Adipose tissue (tissue), 3 donors: ENCODE data around the gene C12orf76. TPM values are rescaled to one million over a fixed set of nuclear protein-coding genes. Genes with fewer than 3 reads are reported as not detected.
"Not testable (repeated sequence)": the region's sequence is repeated elsewhere in the genome, so short reads cannot be mapped to it uniquely, and the experiment has no call there.

Source experiments
- H3K27ac ChIP-seq: one replicate; pipeline ENCODE4 v1.5.1; 2013; ENCODE audit warnings: low read depth, low read length
- WGBS, 3 donors: extraction: QIAGEN DNeasy Blood & Tissue Kit; methylation state at CpG; one replicate each; pipeline ENCODE4 v1.1.7; 2013; 5-methylcytosine and 5-hydroxymethylcytosine counted together
- polyA plus RNA-seq, 3 donors: library from polyadenylated mRNA; stranded (reverse); fragments of 200-250 nt; gene quantifications; one replicate each; pipeline ENCODE4 v1.2.3, GENCODE V29; 2013
- donor health status: healthy with polysubstance abuse.
- donor health status: Bipolar disorder and iron deficiency.
- donor health status: healthy.

C12orf76 gene
- polyA plus RNA-seq, 3 donors = 4.6 to 12.1 (median 8.3) TPM

- 72 to 93% (median 92%) methylated on average over 7 of the region's 7 CpGs for WGBS, 3 donors
- no peak overlapping the region for H3K27ac ChIP-seq
These were observed 12.7 kb downstream of the C12orf76 start for GRCh38 chr12:110035534-110036104.

DNA sequence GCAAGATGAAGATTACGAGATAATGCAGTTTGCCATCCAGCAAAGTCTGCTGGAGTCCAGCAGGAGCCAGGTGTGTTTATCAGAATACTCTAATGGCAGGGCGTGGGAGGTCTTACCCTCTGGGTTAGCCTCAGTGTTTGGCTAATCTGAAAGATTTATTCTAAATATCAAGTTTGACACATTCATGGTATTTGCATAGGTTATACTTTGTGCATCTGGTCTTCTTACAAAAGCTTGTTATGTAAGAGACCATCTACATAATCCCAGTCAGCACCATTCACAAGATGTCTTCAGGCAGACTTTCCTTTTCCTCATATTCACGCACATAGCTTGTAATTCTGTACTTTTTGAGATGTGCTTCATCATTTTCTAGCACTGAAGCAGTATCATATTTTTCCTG lies 14.4 kb downstream of the C12orf76 start:
- 90 to 96% (median 95%) methylated on average over 3 of the region's 3 CpGs for WGBS, 3 donors

GRCh38 chr12:110029290-110029815 lies 19.0 kb downstream of the C12orf76 start:
- H3K27ac ChIP-seq = no peak overlapping the region
- WGBS, 3 donors = 81 to 92% (median 86%) methylated on average over 2 of the region's 2 CpGs

More for the DNA sequence above, 14.4 kb downstream of the C12orf76 start:
- H3K27ac ChIP-seq = no peak overlapping the region

DNA sequence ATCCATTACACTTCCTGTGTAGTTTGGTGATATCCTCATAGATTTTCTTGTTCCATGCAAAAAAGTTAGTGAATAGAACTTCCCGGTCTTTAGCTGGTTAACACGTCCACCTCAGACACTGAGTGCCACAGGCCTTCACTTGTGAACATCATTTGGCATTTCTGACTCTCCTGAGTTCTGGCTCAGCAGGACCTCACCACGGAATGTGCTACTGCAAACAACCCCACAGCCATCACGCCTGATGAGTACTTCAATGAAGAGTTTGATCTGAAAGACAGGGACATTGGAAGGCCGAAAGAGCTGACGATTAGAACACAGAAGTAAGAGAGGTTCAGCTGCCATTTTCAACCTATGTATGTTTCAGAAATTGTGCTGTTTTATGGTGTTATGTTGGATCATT lies 20.0 kb downstream of the C12orf76 start:
- no peak overlapping the region for H3K27ac ChIP-seq
- 82 to 89% (median 88%) methylated on average over 6 of the region's 6 CpGs for WGBS, 3 donors

DNA sequence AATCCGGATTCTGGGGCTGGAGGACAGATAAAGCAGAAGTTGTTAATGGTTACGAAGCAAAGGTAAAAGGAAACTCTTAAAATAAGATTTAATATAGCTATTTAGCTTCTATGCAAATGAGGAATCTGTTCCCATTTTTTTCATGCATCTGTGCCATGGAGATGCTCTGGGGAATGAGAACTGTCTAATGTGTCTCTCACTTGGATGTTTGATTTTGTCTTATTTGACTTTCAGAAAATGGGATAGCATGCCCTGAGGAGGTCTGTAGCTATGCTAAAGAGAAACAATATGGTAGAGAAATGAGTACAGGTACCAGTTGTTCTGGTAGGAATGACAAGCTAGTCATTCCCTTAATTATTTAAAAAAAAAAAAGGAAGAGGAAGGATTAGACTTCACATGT lies 24.3 kb downstream of the C12orf76 start:
- H3K27ac ChIP-seq = no peak overlapping the region
- WGBS, 3 donors = 73 to 82% (median 77%) methylated on average over 2 of the region's 2 CpGs

DNA sequence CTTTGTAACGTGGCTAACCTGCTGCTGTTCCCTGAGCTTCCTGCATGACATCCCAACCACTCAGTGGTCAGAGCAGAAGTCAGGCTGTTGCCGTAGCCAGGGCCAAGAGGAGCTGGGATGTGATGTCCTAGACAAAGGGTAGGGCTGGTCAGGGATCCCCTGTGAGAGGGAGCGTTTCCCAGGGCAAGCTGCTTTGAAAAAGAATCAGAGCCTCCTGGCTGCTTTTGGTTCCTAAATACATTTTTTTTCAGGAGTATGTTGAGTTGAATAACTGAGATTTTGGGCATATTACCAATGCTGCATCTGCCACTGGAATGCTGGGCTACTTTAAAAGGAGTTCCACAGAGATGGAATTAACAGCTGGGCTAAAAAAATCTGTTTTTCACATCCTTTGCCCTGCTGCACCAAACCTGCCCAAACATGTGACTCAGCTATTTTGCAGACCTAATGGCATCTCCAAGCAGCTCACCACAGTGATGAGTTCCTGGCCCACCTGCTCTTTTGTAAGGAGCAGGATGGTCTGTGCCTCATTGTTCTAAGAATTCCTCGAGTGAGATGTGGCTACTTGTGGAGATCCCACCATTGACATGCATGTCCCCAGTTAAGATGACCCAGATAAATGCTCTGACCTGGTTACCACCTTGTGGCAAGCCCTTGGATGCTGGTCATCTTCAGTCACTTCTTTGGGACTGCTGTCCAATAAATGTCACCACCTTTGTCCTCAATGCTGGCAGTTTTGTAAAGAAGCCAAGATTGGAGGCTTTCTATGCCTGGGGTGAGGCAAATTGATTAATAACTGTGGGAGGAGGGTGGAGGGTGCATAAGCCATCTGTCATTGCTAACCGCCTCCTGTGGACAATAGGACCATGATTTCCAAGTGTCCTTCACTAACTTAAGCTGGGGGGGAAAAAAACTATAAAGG lies 25.0 kb downstream of the C12orf76 start:
- WGBS, 3 donors = 68 to 85% (median 77%) methylated on average over 5 of the region's 5 CpGs
- H3K27ac ChIP-seq = no peak overlapping the region

- 83 to 90% (median 89%) methylated on average over 4 of the region's 4 CpGs for WGBS, 3 donors
- no peak overlapping the region for H3K27ac ChIP-seq
These were observed 27.4 kb downstream of the C12orf76 start for GRCh38 chr12:110020956-110021355.

- no peak overlapping the region for H3K27ac ChIP-seq
- WGBS, 3 donors = 30 to 72% (median 34%) methylated on average over 2 of the region's 2 CpGs
These were observed 33.2 kb downstream of the C12orf76 start for GRCh38 chr12:110015132-110015531.

DNA sequence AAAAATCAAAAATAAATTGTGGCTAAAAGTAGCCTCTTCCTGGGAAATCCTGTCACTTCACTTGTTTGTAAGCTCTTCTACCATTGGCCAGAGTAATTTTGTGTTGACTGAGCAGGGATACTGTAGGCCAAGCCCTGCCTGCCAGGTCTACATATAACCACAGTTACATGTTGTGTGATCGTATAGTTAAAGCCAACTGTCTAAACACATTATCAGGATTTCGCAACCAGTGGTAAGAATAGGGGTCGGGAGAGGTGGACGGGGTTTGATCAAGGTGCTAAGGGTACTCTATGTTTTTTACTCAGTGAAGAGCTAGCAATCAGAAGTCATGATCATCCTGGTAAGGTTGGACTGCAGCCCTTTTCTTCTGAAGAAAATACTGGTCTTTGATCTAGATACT lies 35.7 kb downstream of the C12orf76 start:
- 70 to 80% (median 73%) methylated on average over 4 of the region's 4 CpGs for WGBS, 3 donors

DNA sequence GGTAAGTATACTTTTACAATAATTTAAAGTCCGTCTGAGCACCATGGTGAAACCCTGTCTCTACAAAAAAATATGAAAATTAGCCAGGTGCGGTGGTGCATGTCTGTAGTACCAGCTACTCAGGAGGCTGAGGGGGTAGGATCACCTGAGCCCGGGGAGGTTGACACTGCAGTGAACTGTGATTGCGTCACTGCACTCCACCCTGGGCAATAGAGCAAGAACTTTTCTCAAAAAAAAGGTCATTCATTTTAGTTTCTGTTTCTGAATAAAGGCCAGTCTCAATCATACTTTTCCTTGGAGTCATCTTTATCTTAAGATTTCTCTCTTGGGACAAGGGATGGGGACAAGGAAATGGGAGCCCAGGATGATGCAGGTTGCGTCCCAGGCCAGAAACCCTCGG lies 36.2 kb downstream of the C12orf76 start:
- 75 to 87% (median 81%) methylated on average over 6 of the region's 6 CpGs for WGBS, 3 donors
- H3K27ac ChIP-seq = no peak overlapping the region

More for the DNA sequence above, 35.7 kb downstream of the C12orf76 start:
- H3K27ac ChIP-seq = no peak overlapping the region

DNA sequence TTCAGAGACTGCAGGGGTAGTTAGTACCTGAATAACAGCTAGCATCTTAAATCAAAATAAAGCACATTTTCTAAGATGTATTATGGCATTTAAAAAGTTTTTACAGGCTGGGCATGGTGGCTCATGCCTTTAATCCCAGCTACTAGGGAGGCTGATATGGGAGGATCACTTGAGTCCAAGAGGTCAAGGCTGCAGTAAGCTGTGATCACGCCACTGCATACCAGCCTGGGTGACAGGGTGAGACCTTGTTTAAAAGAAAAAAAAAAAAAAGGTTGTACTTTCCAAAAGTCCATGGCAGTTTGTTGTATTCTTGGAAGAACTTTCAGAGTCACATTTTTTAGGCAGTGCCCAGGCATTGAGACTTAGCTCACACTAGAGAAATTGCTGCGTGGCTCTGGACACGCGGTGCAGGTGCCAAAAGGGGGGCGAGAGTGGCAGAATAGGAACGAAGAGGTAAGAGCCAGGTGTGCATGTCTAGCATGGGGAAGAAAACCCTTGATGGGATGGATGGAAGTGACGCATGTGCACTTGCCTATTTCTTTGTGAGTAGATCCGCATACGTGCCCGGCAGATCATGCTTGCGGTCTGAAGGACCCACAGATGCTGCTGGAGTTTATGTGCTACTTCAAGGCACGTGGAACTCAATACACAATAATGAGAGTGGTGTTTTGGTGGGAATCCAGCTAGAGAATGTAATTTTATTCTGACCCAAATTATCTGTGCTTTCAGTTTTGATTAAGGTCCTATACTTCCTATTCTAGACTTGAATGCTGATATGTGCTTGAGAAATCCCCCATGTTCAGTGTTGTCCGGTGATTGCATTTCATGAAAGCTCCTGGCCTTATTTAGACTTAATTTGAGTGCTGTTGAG lies 37.2 kb downstream of the C12orf76 start:
- 88 to 93% (median 93%) methylated on average over 13 of the region's 13 CpGs for WGBS, 3 donors
- no peak overlapping the region for H3K27ac ChIP-seq

DNA sequence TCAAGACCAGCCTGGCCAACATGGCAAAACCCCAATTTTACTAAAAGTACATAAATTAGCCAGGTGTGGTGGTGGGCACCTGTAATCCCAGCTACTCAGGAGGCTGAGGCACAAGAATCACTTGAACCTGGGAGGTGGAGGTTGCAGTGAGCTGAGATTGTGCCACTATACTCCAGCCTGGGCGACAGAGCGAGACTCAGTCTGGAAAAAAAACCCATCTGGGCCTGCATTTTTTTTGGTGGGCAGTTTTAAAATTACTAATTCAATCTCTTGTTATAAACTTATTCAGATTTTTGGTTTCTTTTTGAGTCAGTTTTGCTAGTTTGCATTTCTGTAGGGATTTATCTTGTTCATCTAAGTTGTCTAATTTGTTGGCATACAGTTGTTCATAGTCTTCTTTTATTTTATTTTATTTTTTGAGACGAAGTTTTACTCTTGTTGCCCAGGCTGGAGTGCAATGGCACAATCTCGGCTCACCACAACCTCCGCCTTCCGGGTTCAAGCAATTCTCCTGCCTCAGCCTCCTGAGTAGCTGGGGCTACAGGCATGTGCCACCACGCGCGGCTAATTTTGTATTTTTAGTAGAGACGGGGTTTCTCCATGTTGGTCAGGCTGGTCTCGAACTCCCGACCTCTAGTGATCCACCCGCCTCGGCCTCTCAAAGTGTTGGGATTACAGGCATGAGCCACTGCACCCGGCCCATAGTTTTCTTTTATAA lies 39.5 kb downstream of the C12orf76 start:
- 94 to 96% (median 95%) methylated on average over 15 of the region's 15 CpGs for WGBS, 3 donors
- not testable (repeated sequence) for H3K27ac ChIP-seq

GRCh38 chr12:110007881-110008280 lies 40.4 kb downstream of the C12orf76 start:
- H3K27ac ChIP-seq = no peak overlapping the region

DNA sequence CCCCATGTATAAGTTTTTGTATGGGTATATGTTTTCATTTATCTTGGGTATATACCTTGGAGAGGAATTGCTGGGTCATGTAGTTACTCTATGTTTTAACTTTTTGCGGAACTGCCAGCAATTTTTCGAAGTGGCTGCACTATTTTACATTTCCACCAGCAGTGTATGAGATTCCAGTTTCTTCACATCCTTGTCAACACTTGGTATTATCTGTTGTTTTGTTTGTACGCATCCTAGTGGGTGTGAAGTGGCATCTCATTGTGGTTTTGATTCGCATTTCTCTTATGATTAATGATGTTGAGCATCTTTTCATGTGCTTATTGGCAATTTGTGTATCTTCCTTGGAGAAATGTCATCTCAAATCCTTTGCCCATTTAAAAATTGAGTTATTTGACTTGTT lies 42.2 kb downstream of the C12orf76 start:
- H3K27ac ChIP-seq = no peak overlapping the region
- WGBS, 3 donors = 98 to 99% (median 98%) methylated on average over 4 of the region's 4 CpGs

DNA sequence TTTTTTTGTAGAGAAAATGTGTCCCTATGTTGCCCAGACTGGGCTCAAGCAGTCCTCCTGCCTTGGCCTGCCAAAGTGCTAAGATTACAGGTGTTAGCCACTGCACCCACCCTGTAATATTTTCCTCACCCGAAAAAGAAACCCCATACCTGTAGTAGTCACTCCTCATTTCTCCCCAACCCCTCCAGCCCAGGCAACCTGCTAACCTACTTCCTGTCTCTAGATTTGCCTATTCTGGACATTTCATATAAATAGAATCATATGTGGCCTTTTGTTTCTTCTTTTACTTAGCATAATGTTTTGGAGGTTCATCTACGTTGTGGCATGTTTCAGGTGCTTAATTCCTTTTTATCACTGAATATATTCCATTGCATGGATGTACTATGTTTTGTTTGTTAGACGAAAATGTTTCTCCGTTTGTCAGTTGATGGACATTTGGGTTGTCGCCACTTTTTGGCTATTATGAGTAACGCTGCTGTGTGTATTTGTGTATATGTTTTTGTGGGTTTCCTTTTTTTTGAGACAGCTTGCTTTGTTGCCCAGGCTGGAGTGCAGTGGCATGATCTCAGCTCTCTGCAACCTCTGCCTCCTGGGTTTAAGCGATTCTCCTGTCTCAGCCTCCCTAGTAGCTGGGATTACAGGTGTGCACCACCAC lies 42.9 kb downstream of the C12orf76 start:
- WGBS, 3 donors = 90 to 94% (median 91%) methylated on average over 7 of the region's 7 CpGs
- no peak overlapping the region for H3K27ac ChIP-seq

- 77 to 89% (median 85%) methylated on average over 4 of the region's 4 CpGs for WGBS, 3 donors
These were observed 43.7 kb downstream of the C12orf76 start for GRCh38 chr12:110004598-110004997.

DNA sequence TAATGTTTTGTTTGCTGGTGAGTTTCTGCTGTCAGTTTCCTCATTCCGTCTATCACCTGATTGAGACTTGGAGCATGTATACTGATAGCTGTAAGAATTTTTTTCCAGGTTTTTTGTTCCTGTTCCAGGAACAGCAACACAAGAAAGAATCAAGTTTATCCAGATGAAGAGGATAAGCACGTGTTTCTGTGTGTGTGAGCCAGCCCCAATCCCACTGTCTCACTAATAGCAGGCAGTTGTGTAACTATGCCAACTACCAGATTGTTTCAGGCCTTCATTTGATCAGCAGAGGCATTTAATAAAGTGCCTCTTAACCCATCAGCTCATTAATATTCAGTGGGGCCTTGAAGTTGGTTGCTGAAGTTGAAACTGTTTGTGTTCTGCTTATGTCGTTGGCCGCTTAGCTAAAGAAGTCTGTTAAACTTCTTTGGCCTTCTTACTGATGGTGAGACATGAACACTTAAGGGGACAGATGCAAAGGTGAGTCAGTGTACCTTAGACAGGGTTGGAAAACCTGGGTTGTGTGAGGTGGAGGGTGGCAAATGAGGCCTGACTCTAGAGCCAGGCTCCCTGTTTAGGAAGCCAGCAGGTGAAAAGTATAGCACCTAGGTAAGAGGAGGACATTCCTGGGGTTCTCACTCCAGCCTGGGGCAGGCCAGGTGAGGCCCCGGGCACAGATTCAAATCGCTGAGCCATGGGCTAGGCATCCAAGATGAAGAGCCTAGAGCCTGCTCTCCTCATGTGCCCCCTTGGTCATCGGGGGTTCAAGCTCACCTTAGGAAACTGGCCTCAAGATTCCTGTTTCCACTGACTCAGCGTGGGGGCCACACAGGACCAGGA lies 45.4 kb downstream of the C12orf76 start:
- 67 to 86% (median 84%) methylated on average over 8 of the region's 8 CpGs for WGBS, 3 donors
- H3K27ac ChIP-seq = no peak overlapping the region

More at GRCh38 chr12:110004598-110004997, 43.7 kb downstream of the C12orf76 start:
- no peak overlapping the region for H3K27ac ChIP-seq
